GM18951 (cell line): ENCODE data around the gene NOSIP.

Experiments
- POLR2A ChIP-seq: IDR thresholded peaks from 4 replicates; pipeline ENCODE4 v1.6.1; 2011; ENCODE audit warnings: mild to moderate bottlenecking; ENCODE audit not compliant: insufficient read length, insufficient read depth; ENCODE audit errors: extremely low read depth
- in situ Hi-C: fragments of 300-500 bp; cut with MboI; formaldehyde crosslinking; loops from one replicate; pipeline ENCODE4 v1.12.0; 2022; ENCODE audit warnings: low sequenced_read_pairs, mixed read lengths, inconsistent platforms; ENCODE audit not compliant: unreplicated experiment

The NOSIP gene

DNA sequence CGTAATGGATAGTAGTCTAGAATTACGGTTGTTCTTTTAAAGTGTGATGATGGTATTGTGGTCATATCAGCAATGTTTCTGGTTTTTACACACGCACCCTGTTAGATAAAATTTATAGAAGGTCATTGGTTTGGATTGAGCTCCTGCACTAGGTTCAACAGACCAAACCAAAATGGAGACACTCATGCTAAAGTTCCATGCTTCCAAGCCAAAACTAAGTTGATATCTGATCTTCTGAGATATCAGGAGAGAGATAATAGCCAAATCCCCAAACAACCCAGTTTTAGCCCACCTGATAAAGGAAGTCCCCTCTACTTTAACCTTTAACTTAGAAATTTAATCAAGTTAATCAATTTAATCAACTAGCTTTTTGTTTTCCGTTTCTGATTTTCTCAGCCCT, 1.2 kb downstream of the NOSIP start:
- in situ Hi-C loops, result no loop called here
- TF ChIP-seq POLR2A, result no peak

DNA sequence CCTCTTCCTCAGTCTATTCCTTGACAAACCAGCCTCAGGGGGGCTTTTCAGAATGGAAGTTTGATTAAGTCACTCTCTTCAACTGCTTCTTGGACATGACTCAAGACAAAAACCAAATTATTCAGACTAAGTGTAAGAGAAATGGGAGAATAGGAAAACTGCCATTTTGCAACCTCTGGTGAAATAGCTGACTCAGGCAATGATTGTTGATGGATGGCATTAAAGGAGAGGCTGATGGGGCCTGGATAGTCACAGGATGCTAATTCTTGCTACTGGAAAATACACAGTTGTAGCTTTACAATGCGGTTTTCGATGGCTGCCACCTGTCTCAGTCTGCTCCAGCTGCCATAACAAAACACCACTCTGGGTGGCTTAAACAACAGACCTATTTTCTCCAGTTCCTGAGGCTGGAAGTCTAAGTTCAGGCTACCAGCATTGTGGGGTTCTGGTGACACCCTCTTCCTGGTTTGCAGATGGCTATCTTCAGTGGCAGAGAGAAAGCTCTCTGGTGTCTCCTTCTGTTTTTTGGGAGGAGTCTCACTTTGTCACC, 6.1 kb downstream of the NOSIP start:
- no peak for TF ChIP-seq POLR2A
- in situ Hi-C loops, result no loop called here

DNA sequence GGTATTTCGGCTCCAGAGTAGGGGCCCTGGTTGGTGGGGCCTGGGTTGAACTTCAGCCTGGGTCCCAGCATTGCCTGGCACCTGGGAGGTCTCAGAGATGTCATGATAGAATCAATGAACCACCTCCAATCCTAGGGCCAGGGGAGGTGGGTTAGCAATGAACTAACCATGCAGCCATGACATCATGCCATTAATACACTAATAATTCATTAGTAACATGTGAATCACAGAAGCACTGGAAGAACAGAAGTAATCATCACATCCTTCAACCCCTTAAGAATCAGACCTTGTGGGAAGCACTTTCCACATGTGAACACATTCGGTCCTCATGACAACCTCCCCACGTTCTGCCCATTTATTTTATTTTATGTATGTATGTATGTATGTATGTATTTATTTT, 6.9 kb downstream of the NOSIP start:
- in situ Hi-C loops, result no loop called here

DNA sequence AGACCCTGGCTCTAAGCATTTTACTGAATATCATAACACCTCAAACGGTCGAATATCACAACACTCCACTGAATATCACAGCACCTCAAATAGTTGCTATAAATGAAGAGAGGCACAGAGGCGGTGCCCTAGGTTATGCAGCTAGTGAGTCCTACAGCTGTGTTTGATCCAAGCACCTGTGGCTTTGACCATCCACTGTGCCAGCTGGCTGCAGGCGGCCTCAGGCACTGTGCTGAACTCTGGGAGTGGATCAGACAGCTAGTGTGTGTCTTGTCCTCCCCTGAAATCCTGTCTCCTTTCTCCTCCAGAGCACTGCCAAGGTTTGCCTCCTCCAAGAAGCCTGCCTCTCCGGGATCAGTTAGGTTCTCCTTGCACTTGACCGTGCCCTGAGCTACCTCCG, 7.3 kb downstream of the NOSIP start:
- in situ Hi-C loops, result no loop called here
- TF ChIP-seq POLR2A, result no peak

More for the DNA sequence above, 6.9 kb downstream of the NOSIP start:
- no peak for TF ChIP-seq POLR2A

DNA sequence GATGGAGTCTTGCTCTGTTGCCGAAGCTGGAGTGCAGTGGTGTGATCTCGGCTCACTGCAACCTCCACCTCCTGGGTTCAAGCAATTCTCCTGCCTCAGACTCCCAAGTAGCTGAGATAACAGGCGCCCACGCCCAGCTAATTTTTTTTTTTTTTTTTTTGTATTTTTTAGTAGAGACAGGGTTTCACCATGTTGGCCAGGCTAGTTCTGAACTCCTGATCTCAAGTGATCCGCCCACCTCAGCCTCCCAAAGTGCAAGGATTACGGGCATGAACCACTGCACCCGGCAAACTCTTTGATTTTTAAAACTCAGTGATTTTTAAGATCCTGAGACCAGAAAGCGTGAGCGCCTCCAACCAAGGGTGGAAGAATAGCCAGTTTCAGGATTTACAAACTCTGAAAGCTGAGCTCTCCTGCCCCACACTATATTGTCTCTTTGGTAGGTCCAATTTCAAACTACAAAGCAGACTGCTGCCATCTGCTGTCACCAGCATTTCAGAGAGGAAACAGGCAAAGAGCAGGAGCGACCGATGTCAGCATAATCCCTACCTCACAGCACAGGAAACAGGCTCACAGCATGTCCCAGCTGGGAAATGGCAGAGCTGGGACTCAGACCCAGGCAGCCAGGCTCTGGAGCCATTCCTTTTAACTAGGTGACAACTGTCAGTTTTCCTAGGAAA, 9.2 kb downstream of the NOSIP start:
- in situ Hi-C loops, result no loop called here

GRCh38 chr19:49570138-49570856, 10.1 kb downstream of the NOSIP start:
- TF ChIP-seq POLR2A, result no peak
- in situ Hi-C loops, result no loop called here

More for the DNA sequence above, 9.2 kb downstream of the NOSIP start:
- no peak for TF ChIP-seq POLR2A

GRCh38 chr19:49567861-49568441, 12.4 kb downstream of the NOSIP start:
- in situ Hi-C loops, result no loop called here
- no peak for TF ChIP-seq POLR2A

- in situ Hi-C loops, result no loop called here
- no peak for TF ChIP-seq POLR2A
These were observed 14.1 kb downstream of the NOSIP start for GRCh38 chr19:49566302-49566701.

GRCh38 chr19:49565261-49565660, 15.1 kb downstream of the NOSIP start:
- no peak for TF ChIP-seq POLR2A
- in situ Hi-C loops, result no loop called here

GRCh38 chr19:49564616-49565045, 15.7 kb downstream of the NOSIP start:
- in situ Hi-C loops, result no loop called here
- no peak for TF ChIP-seq POLR2A

DNA sequence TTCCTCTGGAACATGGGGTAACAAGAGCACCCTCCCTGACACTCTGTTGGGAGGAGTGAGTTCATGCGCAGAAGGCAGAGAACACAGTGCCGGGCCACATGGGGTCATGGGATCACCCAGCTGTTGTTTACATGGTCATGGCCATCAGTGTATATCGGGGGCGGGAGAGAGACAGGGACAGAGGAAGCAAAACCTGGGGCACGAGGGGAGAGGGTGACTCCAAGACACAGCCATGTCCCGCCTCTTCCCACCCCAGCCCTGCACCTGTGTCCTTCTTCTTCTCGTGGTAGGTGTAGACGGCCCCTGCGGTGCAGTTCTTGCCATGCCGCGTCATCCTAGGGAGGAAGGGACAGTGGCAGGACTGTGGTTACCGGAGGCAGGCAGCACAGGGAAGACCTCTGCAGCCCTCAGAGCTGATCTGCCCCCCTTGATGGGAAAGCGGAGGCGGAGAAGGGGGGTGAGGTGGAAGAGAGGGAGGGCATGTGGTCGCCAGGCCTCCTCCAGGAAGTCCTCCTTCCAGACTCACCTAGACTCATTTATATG, 19.9 kb downstream of the NOSIP start:
- TF ChIP-seq POLR2A, result no peak
- in situ Hi-C loops, result no loop called here

DNA sequence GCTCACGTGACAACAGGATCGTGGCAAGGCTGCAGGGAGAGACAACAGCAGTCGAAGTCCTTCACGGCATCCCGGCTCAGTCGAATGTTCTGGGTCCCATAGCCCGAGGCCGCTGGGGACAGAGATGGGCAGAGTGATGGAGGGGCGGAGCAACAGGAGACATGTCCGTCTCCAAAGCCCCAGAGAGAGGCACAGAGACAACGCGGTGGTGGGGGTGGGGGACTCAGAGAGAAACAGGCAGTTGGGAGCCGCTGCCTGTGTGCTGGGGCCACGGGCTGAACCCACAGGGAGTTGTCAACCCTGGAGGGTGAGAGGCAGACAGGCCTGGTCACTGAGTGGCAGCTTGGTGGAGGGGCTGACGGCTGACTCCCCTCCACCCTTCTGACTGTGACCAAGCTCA, 20.4 kb downstream of the NOSIP start:
- in situ Hi-C loops, result no loop called here
- no peak for TF ChIP-seq POLR2A

GRCh38 chr19:49559443-49559842, 20.9 kb downstream of the NOSIP start:
- TF ChIP-seq POLR2A, result no peak
- in situ Hi-C loops, result no loop called here
